ENCODE measurements around the gene DUSP16.
"Not testable (repeated sequence)": the region's sequence is repeated elsewhere in the genome, so short reads cannot be mapped to it uniquely, and the experiment has no call there.

Gene DUSP16, protein sequence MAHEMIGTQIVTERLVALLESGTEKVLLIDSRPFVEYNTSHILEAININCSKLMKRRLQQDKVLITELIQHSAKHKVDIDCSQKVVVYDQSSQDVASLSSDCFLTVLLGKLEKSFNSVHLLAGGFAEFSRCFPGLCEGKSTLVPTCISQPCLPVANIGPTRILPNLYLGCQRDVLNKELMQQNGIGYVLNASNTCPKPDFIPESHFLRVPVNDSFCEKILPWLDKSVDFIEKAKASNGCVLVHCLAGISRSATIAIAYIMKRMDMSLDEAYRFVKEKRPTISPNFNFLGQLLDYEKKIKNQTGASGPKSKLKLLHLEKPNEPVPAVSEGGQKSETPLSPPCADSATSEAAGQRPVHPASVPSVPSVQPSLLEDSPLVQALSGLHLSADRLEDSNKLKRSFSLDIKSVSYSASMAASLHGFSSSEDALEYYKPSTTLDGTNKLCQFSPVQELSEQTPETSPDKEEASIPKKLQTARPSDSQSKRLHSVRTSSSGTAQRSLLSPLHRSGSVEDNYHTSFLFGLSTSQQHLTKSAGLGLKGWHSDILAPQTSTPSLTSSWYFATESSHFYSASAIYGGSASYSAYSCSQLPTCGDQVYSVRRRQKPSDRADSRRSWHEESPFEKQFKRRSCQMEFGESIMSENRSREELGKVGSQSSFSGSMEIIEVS

GRCh38 chr12:12562585-12563261 is at the start of gene DUSP16:
Gene DUSP16 (minus strand): TSS chr12:12562863. CDS start chr12:12521098, 41,765 bp downstream.
- peak; percentile 13 for DNase-seq

GRCh38 chr12:12612358-12612757 is 49.7 kb upstream of the DUSP16 start:
- DNase-seq, result no peak

- DNase-seq, result peak; percentile 64
These were observed 49.0 kb upstream of the DUSP16 start, which contains the start of gene CREBL2 for GRCh38 chr12:12611512-12612306. Gene CREBL2 (plus strand): TSS chr12:12611876. CDS start chr12:12612173, 297 bp downstream.

DNA sequence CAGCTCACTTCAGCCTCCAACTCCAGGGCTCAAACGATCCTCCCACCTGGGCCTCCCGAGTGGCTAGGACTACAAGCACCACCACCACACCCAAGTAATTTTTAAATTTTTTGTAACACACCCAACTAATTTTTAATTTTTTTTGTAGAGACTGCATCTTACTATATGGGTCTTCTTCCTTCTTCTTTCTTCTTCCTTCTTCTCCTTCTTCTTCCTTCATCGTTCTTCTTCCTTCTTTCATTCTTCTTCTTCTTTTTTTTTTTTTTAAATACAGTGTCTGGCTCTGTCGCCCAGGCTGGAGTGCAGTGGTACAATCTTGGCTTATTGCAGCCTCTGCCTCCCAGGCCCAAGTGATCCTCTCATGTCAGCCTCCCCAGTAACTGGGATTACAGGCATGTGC is 48.0 kb upstream of the DUSP16 start:
- no peak for DNase-seq

- no peak for DNase-seq
These were observed 47.0 kb upstream of the DUSP16 start for GRCh38 chr12:12609692-12610091.

DNA sequence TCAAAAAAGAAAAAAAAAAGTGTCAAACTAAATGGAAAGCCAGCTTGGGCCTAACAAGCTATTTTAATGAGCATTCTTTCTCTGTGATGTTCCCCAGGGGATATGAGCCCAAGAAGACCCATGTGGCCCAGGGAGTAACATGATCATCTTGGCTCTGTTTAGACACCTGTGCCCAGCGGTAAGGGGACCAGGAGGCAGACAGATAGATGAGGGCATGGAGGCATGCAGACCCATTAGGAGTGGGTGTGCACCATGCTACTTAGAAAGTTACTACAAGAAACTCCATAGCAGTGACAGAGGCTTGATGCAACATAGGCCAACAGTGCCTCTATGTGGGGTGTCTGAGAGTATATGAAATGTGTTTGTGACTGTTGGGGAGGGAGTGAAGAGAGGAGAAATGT is 45.9 kb upstream of the DUSP16 start:
- no peak for DNase-seq

DNA sequence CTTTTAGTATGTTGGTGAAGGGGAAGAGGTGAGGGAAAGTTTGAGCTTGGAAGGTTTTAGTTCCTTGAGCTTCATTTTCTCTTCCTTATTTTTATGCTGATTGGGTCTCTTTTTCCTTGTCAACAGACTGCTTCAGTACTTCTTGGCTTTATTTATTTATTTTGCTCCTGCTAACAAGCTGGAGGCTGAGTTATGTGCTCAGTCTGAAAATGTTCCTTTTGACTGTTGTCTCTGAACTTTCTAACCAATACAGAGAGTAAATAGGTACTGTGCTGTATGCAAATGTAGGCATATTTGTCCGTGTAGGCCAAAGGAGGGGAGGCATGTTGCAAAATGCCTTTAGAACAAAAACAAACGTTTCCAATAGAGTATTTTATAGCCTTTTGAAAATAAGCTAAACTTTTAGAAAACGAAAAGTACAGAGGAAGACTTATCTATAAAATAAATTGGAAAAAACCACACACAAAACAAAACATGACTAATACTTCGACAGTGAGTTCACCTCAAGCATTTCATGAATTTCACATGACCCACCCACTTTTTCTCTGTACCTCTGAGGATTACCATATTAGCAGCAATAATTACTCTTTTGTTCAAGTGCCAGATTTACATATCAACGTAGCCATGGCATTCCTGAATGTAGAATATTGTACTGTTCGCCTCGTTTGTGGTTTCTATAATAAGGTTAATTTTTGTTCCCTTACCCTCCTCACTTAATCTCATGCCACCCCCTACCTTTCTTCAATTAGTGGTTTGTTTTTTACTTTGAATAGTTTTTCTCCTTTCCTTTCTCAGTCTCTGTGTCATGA is 44.3 kb upstream of the DUSP16 start:
- no peak for DNase-seq

DNA sequence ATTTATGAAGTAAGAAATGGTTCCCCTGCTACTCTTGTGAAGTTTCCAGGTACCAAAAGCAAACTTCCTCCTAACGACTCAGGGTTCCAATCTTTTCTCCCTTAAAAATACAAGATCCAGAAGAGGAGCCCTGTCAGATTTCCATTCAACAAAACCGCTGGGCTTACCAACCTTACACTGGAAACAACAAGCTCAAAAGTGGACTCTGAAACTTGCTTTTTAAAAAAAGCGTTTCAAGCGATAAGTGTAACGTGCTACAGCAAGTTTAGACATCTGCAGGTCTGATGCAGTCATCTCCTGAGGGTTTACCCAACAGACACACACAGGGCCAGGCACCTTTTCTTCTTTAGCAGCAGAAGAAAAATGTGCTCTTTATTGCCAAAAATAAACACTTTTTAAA is 42.1 kb upstream of the DUSP16 start:
- no peak for DNase-seq

- DNase-seq, result no peak
These were observed 38.0 kb upstream of the DUSP16 start for GRCh38 chr12:12600659-12601058.

DNA sequence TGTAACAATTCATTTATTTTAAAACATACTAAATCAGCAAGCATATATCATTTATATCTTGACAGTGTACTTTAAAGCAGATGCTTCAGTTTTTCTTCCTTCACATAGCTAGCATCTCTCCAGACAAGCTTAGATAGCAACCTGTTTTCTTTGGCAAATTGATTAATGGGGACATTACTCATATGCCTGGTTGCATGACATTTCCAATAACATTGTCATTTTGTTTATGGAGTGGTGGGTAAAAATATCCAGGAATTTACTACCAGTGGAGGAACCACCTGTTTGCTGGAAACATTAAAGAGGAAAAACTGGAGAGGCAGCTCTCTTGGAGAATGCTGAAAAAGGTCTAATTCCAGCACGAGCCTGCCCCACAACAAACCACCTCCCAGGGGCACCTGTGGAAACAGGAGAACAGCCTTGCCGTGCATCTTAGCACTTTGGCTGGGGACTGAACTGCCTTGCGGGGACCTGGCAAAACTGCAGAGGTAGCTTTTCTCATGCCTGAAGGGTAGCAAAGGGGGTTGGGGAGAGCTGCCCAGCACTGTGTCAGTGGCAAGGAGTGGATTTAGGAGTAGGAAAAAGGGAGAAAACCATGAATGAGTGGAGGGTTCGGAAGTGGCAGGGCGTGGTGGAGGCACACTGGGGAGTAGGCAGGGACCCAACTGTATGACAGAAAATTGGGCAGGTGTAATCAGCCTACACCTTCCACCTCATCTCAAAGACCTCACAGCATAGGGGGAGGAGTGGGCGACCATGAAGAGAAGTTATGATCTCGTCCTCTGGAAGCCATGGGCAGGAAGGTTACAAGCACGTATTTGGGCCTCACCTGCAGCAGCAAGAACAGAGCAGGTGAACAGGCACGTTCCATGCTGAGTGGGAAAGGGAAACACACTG is 37.3 kb upstream of the DUSP16 start:
- no peak for DNase-seq

- no peak for DNase-seq
These were observed 36.2 kb upstream of the DUSP16 start for GRCh38 chr12:12598864-12599263.

- DNase-seq, result not testable (repeated sequence)
These were observed 33.9 kb upstream of the DUSP16 start for GRCh38 chr12:12596598-12596997.

DNA sequence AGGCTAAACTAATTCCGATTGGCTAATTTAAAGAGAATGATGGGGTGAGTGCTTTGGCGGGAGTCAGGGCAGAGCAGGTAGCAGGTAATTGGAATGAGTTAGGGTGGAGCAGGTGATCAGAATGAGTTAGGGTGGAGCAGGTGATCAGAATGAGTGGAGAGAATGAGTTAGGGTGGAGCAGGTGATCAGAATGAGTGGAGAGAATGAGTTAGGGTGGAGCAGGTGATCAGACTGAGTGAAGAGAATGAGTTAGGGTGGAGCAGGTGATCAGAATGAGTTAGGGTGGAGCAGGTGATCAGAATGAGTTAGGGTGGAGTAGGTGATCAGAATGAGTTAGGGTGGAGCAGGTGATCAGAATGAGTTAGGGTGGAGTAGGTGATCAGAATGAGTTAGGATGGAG is 33.3 kb upstream of the DUSP16 start:
- not testable (repeated sequence) for DNase-seq

DNA sequence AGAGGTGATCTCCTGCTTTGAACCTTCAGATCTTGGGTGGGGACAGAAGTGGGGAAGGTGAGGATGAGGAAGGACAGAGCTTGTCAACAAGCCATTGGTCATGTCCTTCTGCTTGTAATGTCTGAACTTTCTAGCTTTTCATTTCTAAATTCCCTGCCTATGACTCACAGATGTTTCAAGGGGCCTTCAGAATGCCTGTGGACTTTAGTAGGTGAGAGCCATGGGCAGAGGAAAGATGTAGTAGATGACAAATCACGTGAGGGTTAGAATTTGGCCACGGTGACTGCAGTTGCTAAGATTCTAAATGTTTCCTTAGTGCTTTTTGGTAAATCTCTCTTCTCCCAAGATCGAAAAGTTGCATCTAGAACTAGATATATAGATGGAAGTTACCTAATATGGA is 30.3 kb upstream of the DUSP16 start:
- DNase-seq, result no peak

DNA sequence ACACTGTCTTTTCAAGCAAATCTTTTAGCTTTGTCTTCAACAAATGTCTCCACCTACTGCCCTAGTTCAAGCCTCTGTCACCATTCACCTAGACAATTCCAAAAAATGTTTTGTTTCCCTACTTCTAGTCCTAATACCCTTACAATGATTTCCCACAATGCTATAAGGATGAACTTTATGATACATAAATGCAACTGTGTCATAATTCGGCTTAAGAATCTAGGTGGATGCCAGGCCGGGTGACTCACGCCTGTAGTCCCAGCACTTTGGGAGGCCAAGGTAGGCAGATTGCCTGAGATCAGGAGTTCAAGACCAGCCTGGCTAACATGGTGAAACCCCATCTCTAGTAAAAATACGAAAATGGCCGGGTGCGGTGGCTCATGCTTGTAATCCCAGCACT is 28.3 kb upstream of the DUSP16 start:
- no peak for DNase-seq

DNA sequence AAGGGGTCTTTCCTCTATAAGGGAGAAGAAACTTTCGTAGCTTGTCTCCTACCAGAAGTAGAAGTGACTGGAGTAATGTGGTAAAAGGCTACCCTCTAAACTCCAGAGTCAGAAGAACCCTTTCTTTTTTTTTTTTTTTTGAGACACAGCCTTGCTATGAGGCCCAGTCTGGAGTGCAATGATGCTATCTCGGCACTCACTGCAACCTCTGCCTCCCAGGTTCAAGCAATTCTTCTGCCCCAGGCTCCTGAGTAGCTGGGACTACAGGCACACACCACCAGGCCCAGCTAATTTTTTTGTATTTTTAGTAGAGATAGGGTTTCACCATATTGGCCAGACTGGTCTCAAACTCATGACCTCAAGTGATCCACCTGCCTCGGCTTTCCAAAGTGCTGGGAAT is 25.8 kb upstream of the DUSP16 start:
- not testable (repeated sequence) for DNase-seq

- no peak for DNase-seq
These were observed 25.2 kb upstream of the DUSP16 start for GRCh38 chr12:12587878-12588277.

GRCh38 chr12:12586879-12587675 is 24.4 kb upstream of the DUSP16 start:
- no peak for DNase-seq

DNA sequence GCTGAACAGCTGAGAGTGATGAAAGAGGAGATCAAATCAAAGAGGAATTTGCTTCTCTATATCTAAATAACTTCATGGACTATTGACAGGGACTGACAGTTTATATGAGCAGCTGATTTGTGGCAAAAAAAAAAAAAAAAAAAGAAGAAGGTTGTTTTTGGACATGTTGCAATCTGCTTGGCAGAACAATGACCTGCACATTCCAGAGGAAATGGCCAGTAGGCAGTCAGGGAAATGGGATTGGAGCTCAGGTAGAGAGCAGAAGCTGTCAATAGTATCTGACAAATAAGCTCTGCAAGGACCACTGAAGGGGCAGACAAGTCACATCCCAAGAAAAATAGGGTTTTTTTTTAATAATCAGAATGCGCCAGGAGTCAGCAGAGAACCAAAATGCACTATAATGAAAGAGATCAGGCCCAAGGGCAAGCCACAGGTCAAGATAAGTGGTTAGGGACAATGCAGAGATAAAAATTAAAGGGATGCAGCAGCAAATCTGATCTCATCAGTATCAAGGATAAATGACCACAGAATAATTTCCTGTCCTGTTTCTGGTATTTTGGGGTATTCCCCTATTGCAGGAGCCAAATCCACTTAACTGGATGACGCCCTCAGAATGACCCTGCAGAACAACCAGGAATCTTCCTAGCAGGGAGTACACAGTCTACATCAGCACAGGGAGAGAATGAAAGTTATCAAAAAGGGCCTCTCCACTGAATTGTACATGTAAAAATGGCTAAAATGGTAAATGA is 22.6 kb upstream of the DUSP16 start:
- DNase-seq, result no peak

Measured in GDM1 (cell line).